Caco-2 (cell line): ENCODE measurements around the gene SEC23B. TPM values are rescaled to one million over a fixed set of nuclear protein-coding genes. Genes with fewer than 3 reads are reported as not detected.

ENCODE experiments used
- BruUV-seq: library from RNA; stranded (reverse); fragments of 400-500 nt; replicated peaks from 2 replicates; lab custom pipeline; 2021; lab: Mats Ljungman, UMichigan
- CTCF ChIA-PET: fragments of 300-600 bp; sonication (Branson Sonifier 250); formaldehyde crosslinking; loops from one replicate; lab custom pipeline; 2022; ENCODE audit warnings: antibody characterized with exemption; lab: Charles Lee
- POLR2A ChIA-PET: fragments of 300-600 bp; sonication (Branson Sonifier 250); formaldehyde crosslinking; loops from one replicate; lab custom pipeline; 2022; ENCODE audit warnings: antibody characterized with exemption; lab: Charles Lee
- DNase-seq, 2 experiments: peaks; one replicate each; pipeline versions ENCODE4 v3.0.0 to v3.0.0-alpha.2; 2020 to 2022
- H3K27me3 ChIP-seq: replicated peaks from 2 replicates; pipeline ENCODE4 v1.6.0; 2011; ENCODE audit warnings: low read length; ENCODE audit not compliant: control insufficient read depth, insufficient read depth
- H3K36me3 ChIP-seq: 2 replicates; pipeline ENCODE4 v1.5.1; 2011; ENCODE audit warnings: low read length; ENCODE audit not compliant: control insufficient read depth, insufficient read depth
- H3K4me1 ChIP-seq: fragments of 250-450 bp; sonication (Bioruptor Pico); 2 replicates; pipeline ENCODE4 v1.5.1; 2020; ENCODE audit warnings: mild to moderate bottlenecking
- H3K4me3 ChIP-seq: 2 replicates; pipeline ENCODE4 v1.5.1; 2011; ENCODE audit warnings: low read depth, mild to moderate bottlenecking, control low read depth, low read length
- H3K9me3 ChIP-seq: fragments of 250-450 bp; sonication (Bioruptor Pico); 2 replicates; pipeline ENCODE4 v1.5.1; 2020; ENCODE audit warnings: mild to moderate bottlenecking, moderate library complexity
- H3K27ac Mint-ChIP-seq: one replicate; pipeline ENCODE4 v1.8.0; 2022; ENCODE audit warnings: mixed read lengths; ENCODE audit not compliant: unreplicated experiment
- H3K27me3 Mint-ChIP-seq: one replicate; pipeline ENCODE4 v1.8.0; 2022; ENCODE audit warnings: mixed read lengths; ENCODE audit not compliant: insufficient read depth, unreplicated experiment
- H3K36me3 Mint-ChIP-seq: one replicate; pipeline ENCODE4 v1.8.0; 2022; ENCODE audit warnings: mild to moderate bottlenecking, mixed read lengths; ENCODE audit not compliant: insufficient read depth, unreplicated experiment
- H3K4me1 Mint-ChIP-seq: one replicate; pipeline ENCODE4 v1.8.0; 2022; ENCODE audit warnings: low read depth, mixed read lengths; ENCODE audit not compliant: unreplicated experiment
- H3K4me3 Mint-ChIP-seq: one replicate; pipeline ENCODE4 v1.8.0; 2022; ENCODE audit warnings: mild to moderate bottlenecking, moderate library complexity, mixed read lengths; ENCODE audit not compliant: unreplicated experiment
- H3K9me3 Mint-ChIP-seq: one replicate; pipeline ENCODE4 v1.8.0; 2022; ENCODE audit warnings: mixed read lengths; ENCODE audit not compliant: unreplicated experiment
- intact Hi-C: fragments of 100-400 bp; cut with micrococcal nuclease; formaldehyde crosslinking; loops from one replicate; pipeline ENCODE4 v1.10.0; 2022; ENCODE audit not compliant: unreplicated experiment
- microRNA-seq: library from miRNA; unstranded; fragments of <30 nt; microRNA quantifications from one replicate; pipeline ENCODE4 v1.2.0, GENCODE V29; 2022
- total RNA-seq: library from RNA; stranded (reverse); gene quantifications from 2 replicates; pipeline ENCODE4 v1.2.3, GENCODE V29; 2022
- TF ChIP-seq, protein P1 (sequence below), 2 experiments: fragments of 200-600 bp in 1 of 2; IDR thresholded peaks; 1 replicate in 1 of 2; 2 replicates in 1 of 2; pipeline versions ENCODE4 v1.5.1 to v1.8.0; 2011 to 2022; ENCODE audit warnings: antibody characterized with exemption in 1 of 2, control low read depth in 1 of 2, inconsistent platforms in 1 of 2, low read depth in 1 of 2, low read length in 1 of 2, mild to moderate bottlenecking in 1 of 2, moderate library complexity in 1 of 2; ENCODE audit not compliant: insufficient read depth in 1 of 2, severe bottlenecking in 1 of 2, unreplicated experiment in 1 of 2

Gene SEC23B
- total RNA-seq, 1 experiment from 2014 or later, result 84.1 TPM

DNA sequence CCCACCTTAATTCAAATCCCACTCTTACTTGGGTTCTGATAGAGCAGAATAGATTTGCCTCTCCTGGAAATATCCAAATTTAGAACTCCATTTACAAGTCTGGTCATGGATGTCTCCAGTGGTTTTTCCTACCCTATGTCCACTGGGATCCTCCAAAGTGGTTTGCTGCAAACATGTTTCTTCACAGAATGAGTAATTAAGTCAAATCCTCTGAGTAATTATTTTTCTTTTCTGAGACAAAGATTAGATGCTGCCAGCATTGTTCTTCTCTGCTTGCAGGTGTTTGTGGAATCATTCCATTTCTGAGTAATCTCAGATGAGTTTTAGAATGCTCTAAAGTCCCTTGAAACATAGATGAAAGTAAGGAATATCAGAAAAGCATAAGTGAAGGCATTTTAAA, 102.0 kb downstream of the SEC23B start:
- no peaks in the 10 kb centered on the region for H3K4me1 Mint-ChIP-seq
- no TSS peak for BruUV-seq
- no peak overlapping the region for H3K4me3 ChIP-seq
- H3K9me3 Mint-ChIP-seq, result no peaks in the 10 kb centered on the region
- H3K4me3 Mint-ChIP-seq, result no peak overlapping the region
- TF ChIP-seq, protein P1, sequence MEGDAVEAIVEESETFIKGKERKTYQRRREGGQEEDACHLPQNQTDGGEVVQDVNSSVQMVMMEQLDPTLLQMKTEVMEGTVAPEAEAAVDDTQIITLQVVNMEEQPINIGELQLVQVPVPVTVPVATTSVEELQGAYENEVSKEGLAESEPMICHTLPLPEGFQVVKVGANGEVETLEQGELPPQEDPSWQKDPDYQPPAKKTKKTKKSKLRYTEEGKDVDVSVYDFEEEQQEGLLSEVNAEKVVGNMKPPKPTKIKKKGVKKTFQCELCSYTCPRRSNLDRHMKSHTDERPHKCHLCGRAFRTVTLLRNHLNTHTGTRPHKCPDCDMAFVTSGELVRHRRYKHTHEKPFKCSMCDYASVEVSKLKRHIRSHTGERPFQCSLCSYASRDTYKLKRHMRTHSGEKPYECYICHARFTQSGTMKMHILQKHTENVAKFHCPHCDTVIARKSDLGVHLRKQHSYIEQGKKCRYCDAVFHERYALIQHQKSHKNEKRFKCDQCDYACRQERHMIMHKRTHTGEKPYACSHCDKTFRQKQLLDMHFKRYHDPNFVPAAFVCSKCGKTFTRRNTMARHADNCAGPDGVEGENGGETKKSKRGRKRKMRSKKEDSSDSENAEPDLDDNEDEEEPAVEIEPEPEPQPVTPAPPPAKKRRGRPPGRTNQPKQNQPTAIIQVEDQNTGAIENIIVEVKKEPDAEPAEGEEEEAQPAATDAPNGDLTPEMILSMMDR (IDR thresholded peaks at IDR 0.05; ENCODE audit: insufficient read depth in 1 of 2, low read depth in 1 of 2, low read length in 1 of 2, severe bottlenecking in 1 of 2, unreplicated experiment in 1 of 2), result no peak
- no peaks in the 10 kb centered on the region; the same call in 1 of the 2 replicates for H3K36me3 ChIP-seq
- H3K27me3 Mint-ChIP-seq, result no peaks in the 10 kb centered on the region
- H3K4me1 ChIP-seq, result no peaks in the 10 kb centered on the region
- POLR2A ChIA-PET, result no interaction called here
- intact Hi-C loops, result no loop called here
- peaks cover 4% of the 10 kb centered on the region for H3K36me3 Mint-ChIP-seq
- CTCF ChIA-PET, result interaction anchor here (0.7 kb wide), 1 partner anchor 586 kb away, joined by 3 read pairs; no protein-coding TSS in a partner anchor
- no peak overlapping the region for H3K27ac Mint-ChIP-seq
- no peak for DNase-seq
- no peaks in the 10 kb centered on the region for H3K9me3 ChIP-seq
- no peaks in the 10 kb centered on the region for H3K27me3 ChIP-seq

Small RNA genes within 50 kb of the gene (microRNA-seq; reads per million reads assigned to microRNA genes)
- 1.5 reads per million for gene MIR3192

Other genes starting within 250 kb of the SEC23B start
- gene ZNF133, start 219.4 kb upstream of the SEC23B start, total RNA-seq, result 14.8 and 17.4 TPM in 2 replicates
- gene DZANK1, start 40.9 kb upstream of the SEC23B start, total RNA-seq, result 8.6 and 9.6 TPM in 2 replicates
- gene POLR3F, start 40.5 kb upstream of the SEC23B start, total RNA-seq, result 13.7 and 15.7 TPM in 2 replicates
- 28.3 and 34.7 TPM in 2 replicates for gene RBBP9, start 10.7 kb upstream of the SEC23B start, total RNA-seq
- gene SMIM26, start 59.5 kb downstream of the SEC23B start, total RNA-seq, result 96.2 and 99.3 TPM in 2 replicates
- gene DTD1, start 80.1 kb downstream of the SEC23B start, total RNA-seq, result 90.0 and 109 TPM in 2 replicates